ENCODE results near the gene CCDC93. TPM values are rescaled to one million over a fixed set of nuclear protein-coding genes. Genes with fewer than 3 reads are reported as not detected.
A peak's percentile ranks its signal among the peaks of the same experiment; 100 is the strongest.
"Not testable (repeated sequence)": the region's sequence is repeated elsewhere in the genome, so short reads cannot be mapped to it uniquely, and the experiment has no call there.

The CCDC93 gene
- total RNA-seq, 1 experiment from 2014 or later = 15.3 TPM

DNA sequence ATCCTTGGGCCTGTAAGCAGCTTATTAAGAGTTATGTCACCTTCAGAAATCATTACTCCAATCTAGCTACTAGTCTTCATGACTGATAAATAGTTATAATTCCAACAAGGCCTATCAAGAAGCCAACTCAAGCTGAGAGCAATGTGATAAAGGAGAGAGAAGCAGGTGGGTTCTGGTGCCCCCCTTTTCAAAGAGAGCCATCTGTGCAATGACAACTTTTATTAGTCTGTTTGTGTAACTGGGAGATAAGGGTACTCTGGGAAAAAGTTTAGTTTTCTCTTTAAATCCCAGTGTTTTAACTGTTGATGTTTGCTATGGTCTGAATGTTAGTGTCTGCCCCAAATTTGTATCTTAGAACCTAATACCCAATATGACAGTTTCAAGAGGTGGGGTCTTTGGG lies 60.6 kb downstream of the CCDC93 start:
- no peak for DNase-seq (ENCODE audit: low read depth)

DNA sequence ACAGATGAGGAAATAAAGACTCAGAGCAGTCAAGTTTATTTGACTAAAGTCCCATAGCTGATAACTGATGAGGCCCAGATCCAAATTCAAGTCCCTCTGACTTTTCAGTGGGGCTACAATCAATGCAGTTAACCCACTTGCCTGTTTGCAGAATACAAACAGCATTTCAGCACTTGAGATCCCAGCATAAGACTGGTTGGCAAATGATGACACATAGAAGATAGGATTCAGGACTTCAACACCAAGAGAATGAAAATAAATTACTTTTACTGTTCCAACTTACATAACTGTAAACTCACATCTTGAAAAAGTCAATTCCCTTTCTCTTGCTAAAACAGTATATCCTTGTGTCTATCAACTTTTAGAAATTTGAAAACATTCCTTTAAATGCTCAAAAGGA lies 61.2 kb downstream of the CCDC93 start:
- no peak for DNase-seq (ENCODE audit: low read depth)

DNA sequence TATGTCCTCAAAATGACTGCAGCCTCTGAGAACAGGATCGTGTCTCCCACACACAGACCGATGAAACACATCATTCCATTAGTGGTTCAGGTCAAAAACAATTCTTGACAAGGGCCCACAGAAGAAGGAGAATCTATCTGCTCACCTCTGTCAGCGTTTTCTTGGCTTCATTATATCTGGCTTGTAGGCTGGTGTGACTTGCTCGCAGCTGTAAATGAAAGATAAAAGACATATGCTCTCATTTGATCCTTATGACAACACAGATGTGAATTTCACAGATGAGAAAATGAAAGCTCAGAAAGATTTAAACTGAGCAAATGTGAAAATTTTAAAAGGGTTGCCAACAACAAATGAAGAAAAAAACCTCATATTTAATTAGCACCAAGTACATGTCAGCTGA lies 61.6 kb downstream of the CCDC93 start:
- DNase-seq (ENCODE audit: low read depth) = no peak

DNA sequence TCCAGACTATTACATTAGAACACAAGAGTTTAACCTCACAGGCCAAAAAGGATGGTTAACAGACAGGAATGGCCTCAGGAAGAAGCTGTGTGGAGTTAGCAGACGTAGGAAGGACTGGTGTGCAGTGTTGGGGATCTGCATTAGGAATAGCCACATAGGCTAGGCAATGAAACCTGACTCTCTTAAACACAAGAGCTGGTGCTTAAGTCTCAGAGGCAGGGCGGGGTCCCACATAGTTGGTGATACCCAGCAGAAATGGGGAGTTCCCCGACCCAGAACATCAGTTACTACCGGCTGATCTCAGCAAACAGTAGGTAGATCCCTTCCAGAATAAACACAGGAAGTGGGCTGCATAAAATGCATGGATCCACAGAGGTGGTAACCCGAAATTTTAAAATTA lies 64.1 kb downstream of the CCDC93 start:
- no peak for DNase-seq (ENCODE audit: low read depth)

GRCh38 chr2:117948615-117949014 lies 65.3 kb downstream of the CCDC93 start:
- no peak for DNase-seq (ENCODE audit: low read depth)

DNA sequence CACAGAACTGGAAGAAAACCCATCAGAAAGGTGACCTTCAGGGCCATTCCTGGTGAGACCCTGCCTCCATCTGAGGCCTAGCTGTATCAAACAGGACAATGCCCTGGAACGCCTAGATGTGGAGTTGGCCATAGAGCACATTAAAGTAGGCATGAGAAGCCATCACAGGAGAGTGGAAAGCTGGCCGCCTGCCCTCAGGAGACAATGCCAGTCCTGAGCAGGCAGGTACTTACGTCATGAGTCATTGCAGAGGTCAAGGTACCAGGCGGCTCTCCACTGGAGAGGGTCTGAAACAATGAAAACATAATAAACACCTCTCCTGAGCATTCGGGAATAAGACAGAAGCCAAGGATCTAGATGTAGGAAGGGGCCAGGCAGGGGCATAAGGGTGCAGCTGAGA lies 68.6 kb downstream of the CCDC93 start:
- DNase-seq (ENCODE audit: low read depth) = no peak

DNA sequence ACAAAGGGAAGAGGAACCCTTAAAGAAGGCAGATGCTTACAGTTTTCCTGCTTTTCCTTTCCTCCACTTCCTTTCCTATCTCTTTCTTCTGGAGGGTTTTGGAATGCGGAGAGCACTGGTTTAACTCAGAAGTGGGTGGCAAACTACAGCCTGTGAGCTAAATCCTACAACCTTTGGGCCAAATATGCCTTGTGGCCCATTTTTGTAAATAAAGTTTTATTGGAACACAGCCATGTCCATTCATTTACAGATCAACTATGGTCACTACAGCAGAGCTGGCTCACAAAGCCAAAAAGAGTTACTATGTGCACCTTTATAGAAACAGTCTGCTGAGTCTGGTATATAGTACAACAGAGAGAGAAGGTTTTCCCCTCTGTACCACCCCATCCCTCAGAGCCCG lies 69.1 kb downstream of the CCDC93 start:
- DNase-seq (ENCODE audit: low read depth) = no peak

DNA sequence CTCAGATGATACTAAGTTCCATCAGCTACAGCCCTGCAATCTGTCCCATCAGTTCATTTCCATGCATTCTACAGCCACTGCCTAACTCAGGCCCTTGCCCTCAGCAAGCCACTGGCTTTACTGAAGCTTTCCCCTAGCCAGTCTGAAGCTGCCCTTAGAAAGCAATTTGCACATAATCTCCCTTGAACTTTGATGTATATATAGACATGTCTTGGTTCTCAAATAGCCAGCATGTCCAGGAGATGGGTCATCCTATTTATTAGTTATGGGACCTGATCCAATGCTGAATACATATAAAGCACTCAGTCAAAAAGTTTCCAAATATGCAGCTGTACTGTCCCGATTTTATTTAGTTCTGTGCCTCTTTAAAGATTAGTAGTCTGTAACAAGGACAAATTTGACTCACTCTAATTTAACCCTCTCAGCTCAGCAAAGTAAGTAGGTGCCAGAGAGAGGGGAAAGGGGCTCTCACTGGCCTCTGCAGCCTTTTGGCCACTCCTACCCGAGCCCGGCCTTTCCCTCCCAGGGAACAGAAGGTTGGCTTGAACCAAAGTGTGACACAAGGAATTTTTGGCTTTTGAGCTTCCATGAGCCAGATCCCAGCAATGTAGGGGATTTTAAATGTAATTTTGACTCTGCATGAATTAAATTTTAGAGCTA lies 70.7 kb downstream of the CCDC93 start:
- no peak for DNase-seq (ENCODE audit: low read depth)

- DNase-seq (ENCODE audit: low read depth) = no peak
Measured at GRCh38 chr2:117942551-117942950, 71.3 kb downstream of the CCDC93 start.

GRCh38 chr2:117941693-117942092 lies 72.2 kb downstream of the CCDC93 start:
- no peak for DNase-seq (ENCODE audit: low read depth)

- DNase-seq (ENCODE audit: low read depth) = no peak
Measured at GRCh38 chr2:117940436-117940835, 73.4 kb downstream of the CCDC93 start.

GRCh38 chr2:117938611-117939010 lies 75.3 kb downstream of the CCDC93 start:
- DNase-seq (ENCODE audit: low read depth) = no peak

- no peak for DNase-seq (ENCODE audit: low read depth)
Measured at GRCh38 chr2:117936871-117937428, 76.9 kb downstream of the CCDC93 start.

DNA sequence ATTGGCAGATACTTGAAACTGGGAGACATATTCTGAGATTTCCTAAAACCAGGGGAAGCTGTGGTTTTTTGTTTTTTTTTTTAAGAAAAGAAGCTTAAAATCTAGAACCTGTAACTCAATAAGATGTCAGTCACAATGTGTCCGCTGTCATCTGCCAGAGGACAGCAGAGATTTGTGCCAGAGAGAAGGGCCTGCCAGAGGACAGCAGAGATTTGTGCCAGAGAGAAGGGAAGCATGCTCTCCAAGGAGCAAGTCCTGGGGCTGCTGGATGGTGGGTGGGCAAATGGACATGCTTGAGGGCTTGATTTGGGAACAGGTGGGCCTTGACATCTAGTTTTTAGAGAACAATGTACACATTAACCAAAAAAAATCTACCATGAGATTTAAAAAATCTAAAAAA lies 77.9 kb downstream of the CCDC93 start:
- DNase-seq (ENCODE audit: low read depth) = no peak

DNA sequence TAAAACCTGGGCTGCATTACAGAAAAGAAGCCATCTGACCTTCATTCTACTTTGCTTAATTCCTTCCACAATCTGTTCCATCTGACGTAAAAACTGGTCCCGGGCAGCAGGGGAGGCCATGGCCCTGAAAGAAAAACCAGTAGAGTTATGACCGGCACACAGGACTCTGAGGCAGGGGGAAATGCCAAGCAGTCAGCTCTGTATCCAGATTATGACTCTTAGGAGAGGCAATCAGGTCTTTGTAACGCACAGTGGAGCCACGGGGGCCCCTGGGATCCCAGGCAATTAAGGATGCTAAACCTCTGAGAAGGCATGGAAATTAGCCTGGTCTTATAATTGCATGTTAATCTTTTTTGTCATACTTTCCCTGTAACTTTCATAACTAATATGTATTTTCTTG lies 78.4 kb downstream of the CCDC93 start:
- no peak for DNase-seq (ENCODE audit: low read depth)

- no peak for DNase-seq (ENCODE audit: low read depth)
Measured at GRCh38 chr2:117933884-117934354, 80.0 kb downstream of the CCDC93 start.

- no peak for DNase-seq (ENCODE audit: low read depth)
Measured at GRCh38 chr2:117931978-117932377, 81.9 kb downstream of the CCDC93 start.

DNA sequence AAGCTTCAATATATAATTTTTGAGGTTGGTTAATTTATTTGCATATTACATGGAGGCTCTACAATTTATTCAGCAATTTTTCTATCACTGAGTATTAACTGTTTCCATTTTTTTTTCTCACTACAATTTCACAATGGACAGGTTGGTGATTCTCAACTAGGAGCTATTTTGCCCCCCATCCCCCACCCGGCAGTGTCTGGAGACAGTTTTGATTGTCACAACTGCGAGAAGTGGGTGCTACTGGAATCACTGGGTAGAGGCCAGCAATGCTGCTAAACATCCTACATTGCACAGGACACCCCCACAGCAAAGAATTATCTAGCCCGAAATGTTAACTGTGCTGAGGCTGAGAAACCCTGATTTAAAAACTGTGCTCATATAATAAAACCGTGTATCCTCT lies 82.6 kb downstream of the CCDC93 start:
- DNase-seq (ENCODE audit: low read depth) = no peak

DNA sequence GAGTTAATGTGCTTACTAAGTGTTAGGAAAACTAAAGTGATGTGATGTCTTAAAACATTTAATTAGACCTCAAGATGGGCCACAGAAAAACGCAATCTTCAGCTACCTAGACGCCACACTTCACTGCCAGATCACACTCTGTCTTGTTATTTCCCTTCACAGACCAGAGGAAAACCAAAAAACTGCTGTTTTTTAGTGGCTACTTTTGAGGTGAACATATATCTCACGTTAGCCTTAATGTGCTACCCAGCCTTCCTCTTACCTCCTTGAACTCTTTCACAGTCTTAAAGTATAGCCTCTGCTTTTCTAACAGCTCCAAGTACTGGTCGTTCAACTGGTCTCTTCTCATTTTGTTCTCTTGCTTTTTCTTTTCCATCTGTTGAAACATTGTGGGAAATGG lies 83.1 kb downstream of the CCDC93 start:
- no peak for DNase-seq (ENCODE audit: low read depth)

DNA sequence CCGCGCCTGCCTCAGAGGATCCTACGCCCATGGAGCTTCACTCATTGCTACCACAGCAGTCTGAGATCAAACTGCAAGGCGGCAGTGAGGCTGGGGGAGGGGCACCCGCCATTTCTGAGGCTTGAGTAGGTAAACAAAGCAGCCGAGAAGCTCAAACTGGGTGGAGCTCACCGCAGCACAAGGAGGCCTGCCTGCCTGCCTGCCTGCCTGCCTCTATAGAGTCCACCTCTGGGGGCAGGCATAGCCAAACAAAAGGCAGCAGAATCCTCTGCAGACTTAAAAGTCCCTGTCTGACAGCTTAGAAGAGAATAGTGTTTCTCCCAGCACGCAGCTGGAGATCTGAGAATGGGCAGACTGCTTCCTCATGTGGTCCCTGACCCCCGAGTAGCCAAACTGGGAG lies 90.4 kb downstream of the CCDC93 start:
- not testable (repeated sequence) for DNase-seq (ENCODE audit: low read depth)

GRCh38 chr2:117921520-117921919 lies 92.3 kb downstream of the CCDC93 start:
- DNase-seq (ENCODE audit: low read depth) = no peak

- no peak for DNase-seq (ENCODE audit: low read depth)
Measured at GRCh38 chr2:117918608-117919007, 95.3 kb downstream of the CCDC93 start.

GRCh38 chr2:117917223-117917917 lies 96.5 kb downstream of the CCDC93 start:
- DNase-seq (ENCODE audit: low read depth) = peak; percentile 7

Data from LHCN-M2 (cell line).